Prostate gland (tissue), 2 donors: ENCODE results near the gene DRG2.

Experiments used
- POLR2A ChIP-seq: fragments of 450-650 bp; IDR thresholded peaks from one replicate; pipeline ENCODE4 v1.6.1; 2016; ENCODE audit warnings: antibody characterized with exemption, mild to moderate bottlenecking
- POLR2AphosphoS5 ChIP-seq: sonication (generic); formaldehyde crosslinking; IDR thresholded peaks from one replicate; pipeline ENCODE4 v1.6.1; 2017; ENCODE audit warnings: antibody characterized with exemption
- TF ChIP-seq, protein P1 (sequence below), 4 experiments: fragments of 200-600 bp in 2 of 4; fragments of 450-650 bp in 2 of 4; sonication (generic) in 2 of 4; IDR thresholded peaks; 1 replicate in 3 of 4; 2 replicates in 1 of 4; pipeline ENCODE4 v1.5.1; 2016 to 2019; ENCODE audit warnings: antibody characterized with exemption in 4 of 4, mild to moderate bottlenecking in 2 of 4, moderate library complexity in 2 of 4

DNA sequence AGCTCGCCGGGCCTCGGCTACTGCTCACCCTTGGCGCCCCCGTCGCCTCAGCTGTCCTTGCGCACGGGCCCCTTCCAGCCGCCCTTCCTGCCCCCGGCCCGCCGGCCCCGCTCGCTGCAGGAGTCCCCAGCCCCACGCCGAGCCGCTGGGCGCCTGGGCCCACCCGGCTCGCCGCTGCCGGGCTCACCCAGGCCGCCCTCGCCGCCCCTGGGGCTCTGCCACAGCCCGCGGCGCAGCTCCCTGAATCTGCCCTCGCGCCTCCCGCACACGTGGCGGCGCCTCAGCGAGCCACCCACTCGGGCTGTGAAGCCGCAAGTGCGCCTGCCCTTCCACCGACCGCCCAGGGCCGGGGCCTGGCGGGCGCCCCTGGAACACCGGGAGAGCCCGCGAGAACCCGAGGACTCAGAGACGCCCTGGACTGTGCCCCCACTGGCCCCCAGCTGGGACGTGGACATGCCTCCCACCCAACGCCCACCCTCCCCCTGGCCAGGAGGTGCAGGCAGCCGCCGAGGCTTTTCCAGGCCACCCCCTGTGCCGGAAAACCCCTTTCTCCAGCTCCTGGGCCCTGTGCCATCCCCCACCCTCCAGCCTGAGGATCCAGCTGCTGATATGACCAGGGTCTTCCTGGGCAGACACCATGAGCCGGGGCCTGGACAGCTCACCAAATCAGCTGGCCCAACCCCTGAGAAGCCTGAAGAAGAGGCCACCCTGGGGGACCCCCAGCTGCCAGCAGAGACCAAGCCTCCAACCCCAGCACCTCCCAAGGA lies 33.6 kb downstream of the DRG2 start:
- TF ChIP-seq, protein P1, sequence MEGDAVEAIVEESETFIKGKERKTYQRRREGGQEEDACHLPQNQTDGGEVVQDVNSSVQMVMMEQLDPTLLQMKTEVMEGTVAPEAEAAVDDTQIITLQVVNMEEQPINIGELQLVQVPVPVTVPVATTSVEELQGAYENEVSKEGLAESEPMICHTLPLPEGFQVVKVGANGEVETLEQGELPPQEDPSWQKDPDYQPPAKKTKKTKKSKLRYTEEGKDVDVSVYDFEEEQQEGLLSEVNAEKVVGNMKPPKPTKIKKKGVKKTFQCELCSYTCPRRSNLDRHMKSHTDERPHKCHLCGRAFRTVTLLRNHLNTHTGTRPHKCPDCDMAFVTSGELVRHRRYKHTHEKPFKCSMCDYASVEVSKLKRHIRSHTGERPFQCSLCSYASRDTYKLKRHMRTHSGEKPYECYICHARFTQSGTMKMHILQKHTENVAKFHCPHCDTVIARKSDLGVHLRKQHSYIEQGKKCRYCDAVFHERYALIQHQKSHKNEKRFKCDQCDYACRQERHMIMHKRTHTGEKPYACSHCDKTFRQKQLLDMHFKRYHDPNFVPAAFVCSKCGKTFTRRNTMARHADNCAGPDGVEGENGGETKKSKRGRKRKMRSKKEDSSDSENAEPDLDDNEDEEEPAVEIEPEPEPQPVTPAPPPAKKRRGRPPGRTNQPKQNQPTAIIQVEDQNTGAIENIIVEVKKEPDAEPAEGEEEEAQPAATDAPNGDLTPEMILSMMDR (IDR thresholded peaks at IDR 0.05): no peak
- TF ChIP-seq POLR2AphosphoS5: no peak
- TF ChIP-seq POLR2A: no peak
